Right lobe of liver (tissue), 6 donors: Measurements from ENCODE around the gene KCNIP3. TPM values are rescaled to one million over a fixed set of nuclear protein-coding genes. Genes with fewer than 3 reads are reported as not detected.
A peak's percentile ranks its signal among the peaks of the same experiment; 100 is the strongest.

ENCODE experiments used
- ATAC-seq, 4 donors: fragments of 200-7000 bp; cut with Tn5 transposase; one replicate each; pipeline ENCODE4 v1.9.1; 2020; ENCODE audit warnings: mild to moderate bottlenecking in 4 of 4, moderate library complexity in 4 of 4
- DNase-seq, 3 donors: peaks; one replicate each; pipeline ENCODE4 v3.0.0-alpha.2; 2020
- H3K27ac ChIP-seq, 3 donors: fragments of 200-600 bp; one replicate each; pipeline ENCODE4 v1.8.0; 2022
- H3K27me3 ChIP-seq, 2 donors: fragments of 200-600 bp; one replicate each; pipeline ENCODE4 v1.8.0; 2022
- H3K36me3 ChIP-seq, 4 donors: fragments of 200-600 bp; sonication (generic) in 1 of 4; one replicate each; pipeline versions ENCODE4 v1.5.1 to v1.8.0; 2017 to 2022; ENCODE audit warnings: control low read depth in 1 of 4
- H3K4me1 ChIP-seq, 4 donors: fragments of 200-600 bp; sonication (generic) in 1 of 4; one replicate each; pipeline versions ENCODE4 v1.5.1 to v1.8.0; 2017 to 2022; ENCODE audit warnings: control low read depth in 1 of 4
- H3K4me3 ChIP-seq, 3 donors: fragments of 200-600 bp; one replicate each; pipeline ENCODE4 v1.8.0; 2022
- H3K9me3 ChIP-seq, 4 donors: fragments of 200-600 bp; sonication (generic) in 1 of 4; one replicate each; pipeline versions ENCODE4 v1.5.1 to v1.8.0; 2017 to 2022; ENCODE audit warnings: control low read depth in 1 of 4
- CTCF ChIP-seq, 4 donors: fragments of 200-600 bp in 3 of 4; fragments of 450-650 bp in 1 of 4; IDR thresholded peaks; one replicate each; pipeline versions ENCODE4 v1.5.1 to v1.8.0; 2016 to 2022; ENCODE audit warnings: antibody characterized with exemption in 4 of 4, mild to moderate bottlenecking in 2 of 4
- POLR2A ChIP-seq: fragments of 450-650 bp; IDR thresholded peaks from one replicate; pipeline ENCODE4 v1.6.1; 2017; ENCODE audit warnings: antibody characterized with exemption, mild to moderate bottlenecking
- WGBS: methylation state at CpG from one replicate; pipeline ENCODE4 v1.1.6; 2018; ENCODE audit warnings: low coverage, low lambda C conversion rate; ENCODE audit not compliant: insufficient coverage; ENCODE audit errors: missing lambda C conversion rate; 5-methylcytosine and 5-hydroxymethylcytosine counted together
- intact Hi-C, 2 donors: fragments of 100-400 bp; cut with DNase I; formaldehyde crosslinking; loops; one replicate each; pipeline versions ENCODE4 v1.11.2 to v1.14.1; 2022
- total RNA-seq, 6 experiments: library from RNA; depleted of rRNA in 2 of 6; stranded (reverse); fragments of >200 nt in 2 of 6; fragmentation: NEBNext Ultra II Directional in 3 of 6; extraction: Animal tissue kit (Norgen Biotek cat#: 25700) in 3 of 6; gene quantifications; one replicate each; pipeline versions ENCODE4 v1.1.0 to v1.2.4, GENCODE V29; 2016 to 2023
- donor health status: DM: no; HTN: yes; CAD: no.
- donor health status: DM: no; HTN: no; CAD: no.
- donor health status: DM: no; HTN: no; CAD: no.
- donor health status: DM: no; HTN: yes; CAD: no.
- donor health status: DM: no; HTN: yes; CAD: no.

Gene KCNIP3
- total RNA-seq, 6 experiments from 2014 or later, result 0.46 to 3.3 (median 1.2) TPM

DNA sequence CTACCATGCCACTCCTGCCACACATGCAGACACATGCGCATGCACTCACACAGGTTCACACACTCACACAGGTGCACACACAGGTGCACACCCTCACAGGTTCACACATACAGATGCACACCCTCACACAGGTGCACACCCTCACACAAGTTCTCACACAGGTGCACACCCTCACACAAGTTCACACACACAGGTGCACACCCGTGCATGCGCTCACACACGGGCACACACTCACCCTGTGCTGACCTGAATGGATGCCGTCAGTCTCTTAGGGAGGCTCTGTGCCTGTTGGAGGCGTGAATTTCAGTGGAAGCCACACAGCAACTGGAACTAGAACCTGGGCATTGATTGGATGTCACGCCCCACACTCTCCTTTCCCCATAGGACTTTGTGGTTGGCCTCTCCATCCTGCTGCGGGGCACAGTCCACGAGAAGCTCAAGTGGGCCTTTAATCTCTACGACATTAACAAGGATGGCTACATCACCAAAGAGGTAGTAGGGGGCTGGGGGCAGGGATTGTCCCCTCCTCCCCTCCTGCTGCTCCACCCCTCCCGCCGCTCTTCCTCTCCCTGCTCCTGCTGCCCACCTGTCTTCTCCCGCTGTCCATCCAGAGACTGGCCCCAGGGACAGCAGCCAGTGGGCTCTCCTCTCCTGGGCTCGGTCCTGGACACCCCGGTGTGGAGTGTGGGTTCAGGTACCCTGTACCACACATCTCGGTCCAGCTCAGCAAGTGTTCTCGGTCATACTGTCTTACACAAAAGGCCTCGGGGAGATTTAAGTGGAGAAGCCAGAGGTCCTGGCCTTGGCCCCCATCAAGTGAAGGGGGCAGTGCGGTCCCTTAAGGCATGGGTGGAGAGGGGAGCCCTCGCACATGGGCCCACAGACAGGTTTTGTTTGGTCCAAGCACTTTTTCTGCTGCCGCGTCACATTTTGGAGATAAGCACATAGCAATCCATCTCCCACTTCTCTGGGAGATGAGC is 84.4 kb downstream of the KCNIP3 start:
- Histone ChIP-seq H3K4me1 (peaks cover 0 to 13% (median 0%) of the 10 kb centered on the region in 4 donors), H3K9me3 (no peaks in the 10 kb centered on the region), H3K36me3 (no peaks in the 10 kb centered on the region), H3K27ac (no peak overlapping the region), H3K27me3 (no peaks in the 10 kb centered on the region), H3K4me3 (no peak overlapping the region)
- ATAC-seq (no peak), DNase-seq (peak in 1 of 3 donors; percentile 24)
- intact Hi-C loops, result no loop called here
- WGBS, result 91% methylated on average over 6 of the region's 22 CpGs
- no peak for TF ChIP-seq POLR2A
- no peak for TF ChIP-seq CTCF (IDR thresholded peaks at IDR 0.05)

DNA sequence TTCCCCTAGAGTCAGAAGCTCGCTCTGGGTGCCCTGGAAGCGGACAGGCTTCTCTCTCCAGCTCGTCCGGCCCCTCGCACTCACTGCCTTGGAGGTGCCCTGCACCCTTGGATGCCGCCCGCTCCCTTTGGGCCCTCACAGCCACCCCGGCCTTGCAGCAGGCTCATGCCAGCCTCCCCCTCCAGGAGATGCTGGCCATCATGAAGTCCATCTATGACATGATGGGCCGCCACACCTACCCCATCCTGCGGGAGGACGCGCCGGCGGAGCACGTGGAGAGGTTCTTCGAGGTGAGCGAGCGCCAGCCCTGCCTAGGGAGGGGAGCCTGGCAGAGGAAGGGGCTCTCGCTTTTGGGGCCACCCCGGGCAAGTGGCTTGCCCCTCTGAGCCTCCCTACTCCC is 85.0 kb downstream of the KCNIP3 start:
- H3K27ac ChIP-seq, result no peak overlapping the region
- no peak overlapping the region for H3K4me3 ChIP-seq
- DNase-seq (peak in 1 of 3 donors; percentile 35), ATAC-seq (no peak)
- H3K4me1 ChIP-seq, result peaks cover 0 to 13% (median 0%) of the 10 kb centered on the region in 4 donors
- H3K9me3 ChIP-seq, result no peaks in the 10 kb centered on the region
- intact Hi-C loops, result no loop called here
- no peak for TF ChIP-seq POLR2A
- TF ChIP-seq CTCF (IDR thresholded peaks at IDR 0.05), result no peak
- 80% methylated on average over 1 of the region's 20 CpGs for WGBS
- H3K36me3 ChIP-seq, result no peaks in the 10 kb centered on the region
- H3K27me3 ChIP-seq, result no peaks in the 10 kb centered on the region

DNA sequence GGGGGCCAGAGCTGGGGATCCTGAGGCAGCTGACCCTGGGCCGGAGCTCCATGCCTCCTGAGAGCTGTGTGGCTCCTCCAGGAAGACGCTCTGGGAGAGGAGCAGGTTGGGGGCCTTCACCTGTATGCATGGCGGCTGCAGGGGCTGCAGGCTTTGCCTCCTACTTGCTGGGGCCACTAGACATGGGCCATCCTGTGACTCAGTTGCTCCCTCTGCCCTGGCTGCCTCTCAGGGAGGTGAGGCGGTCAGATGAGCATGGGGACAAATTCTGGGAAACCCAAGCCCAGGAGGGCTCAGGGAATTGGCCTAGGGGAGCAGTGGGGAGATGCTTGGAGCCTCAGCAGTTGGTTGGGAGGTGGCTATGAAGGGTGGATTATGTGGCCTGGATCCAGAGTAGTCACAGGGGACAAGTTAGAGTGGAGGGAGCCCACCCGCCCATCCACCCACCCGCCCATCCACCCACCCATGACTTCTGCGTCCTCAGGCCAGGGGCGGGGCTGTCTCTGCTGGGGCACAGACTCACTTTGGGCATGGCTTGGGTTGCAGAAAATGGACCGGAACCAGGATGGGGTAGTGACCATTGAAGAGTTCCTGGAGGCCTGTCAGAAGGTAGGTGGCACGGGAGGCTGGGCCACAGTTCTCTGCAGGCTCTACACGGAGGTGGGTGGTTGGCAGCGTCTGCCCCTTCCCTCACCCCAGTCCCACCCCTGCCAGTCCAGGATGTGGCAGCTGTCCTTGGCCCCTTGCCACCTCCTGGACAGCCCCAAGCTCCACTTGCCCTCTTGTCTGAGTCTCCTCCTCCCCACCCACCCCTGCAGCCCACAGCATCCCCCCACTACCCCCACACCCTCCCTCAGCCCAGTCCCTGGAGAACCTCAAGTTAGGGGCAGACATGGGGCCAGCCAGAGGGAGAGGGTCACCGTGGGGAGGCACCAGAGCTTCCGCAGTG is 85.8 kb downstream of the KCNIP3 start:
- H3K36me3 ChIP-seq, result no peaks in the 10 kb centered on the region
- H3K9me3 ChIP-seq, result no peaks in the 10 kb centered on the region
- no peak overlapping the region for H3K4me3 ChIP-seq
- intact Hi-C loops, result no loop called here
- ATAC-seq, result no peak
- no peak for TF ChIP-seq CTCF (IDR thresholded peaks at IDR 0.05)
- no peak for TF ChIP-seq POLR2A
- peak in 1 of 3 donors; percentile 38 for DNase-seq
- no peaks in the 10 kb centered on the region for H3K27me3 ChIP-seq
- peaks cover 0 to 13% (median 0%) of the 10 kb centered on the region in 4 donors for H3K4me1 ChIP-seq
- 68% methylated on average over 5 of the region's 14 CpGs for WGBS
- H3K27ac ChIP-seq, result no peak overlapping the region

GRCh38 chr2:95383635-95384027 is 86.5 kb downstream of the KCNIP3 start:
- ATAC-seq, result no peak
- intact Hi-C loops, result no loop called here
- no peaks in the 10 kb centered on the region for H3K36me3 ChIP-seq
- no peak for TF ChIP-seq CTCF (IDR thresholded peaks at IDR 0.05)
- TF ChIP-seq POLR2A, result no peak
- DNase-seq, result peak in 1 of 3 donors; percentile 41
- no peak overlapping the region for H3K4me3 ChIP-seq
- H3K4me1 ChIP-seq, result peaks cover 0 to 13% (median 0%) of the 10 kb centered on the region in 4 donors
- no CpG with 5 or more reads among the region's 9 CpGs for WGBS
- no peaks in the 10 kb centered on the region for H3K27me3 ChIP-seq
- H3K27ac ChIP-seq, result no peak overlapping the region
- H3K9me3 ChIP-seq, result no peaks in the 10 kb centered on the region
